HG03095 (cell line): ENCODE data around the gene ZNF519.
"Not testable (repeated sequence)": the region's sequence is repeated elsewhere in the genome, so short reads cannot be mapped to it uniquely, and the experiment has no call there.

Experiments used
- ATAC-seq: cut with Tn5 transposase; IDR thresholded peaks from one replicate; pipeline ENCODE4 v1.9.1; 2021; ENCODE audit warnings: moderate library complexity; ENCODE audit not compliant: unreplicated experiment

ZNF519 gene

GRCh38 chr18:14132271-14132700 is at the start of gene ZNF519:
TSS of gene ZNF519 (minus strand) at chr18:14132435. CDS start at chr18:14132277, 158 bp downstream.
- peak; percentile 100 for ATAC-seq

GRCh38 chr18:14179306-14179705 is 47.1 kb upstream of the ZNF519 start:
- no peak for ATAC-seq

- peak; percentile 93 for ATAC-seq
These were observed 46.3 kb upstream of the ZNF519 start for GRCh38 chr18:14178321-14179196.

- not testable (repeated sequence) for ATAC-seq
These were observed 45.5 kb upstream of the ZNF519 start for GRCh38 chr18:14177540-14178320.

GRCh38 chr18:14175404-14175803 is 43.2 kb upstream of the ZNF519 start:
- not testable (repeated sequence) for ATAC-seq

- ATAC-seq: no peak
These were observed 42.5 kb upstream of the ZNF519 start for GRCh38 chr18:14174706-14175085.

- ATAC-seq: not testable (repeated sequence)
These were observed 41.9 kb upstream of the ZNF519 start for GRCh38 chr18:14174002-14174705.

- ATAC-seq: not testable (repeated sequence)
These were observed 41.1 kb upstream of the ZNF519 start for GRCh38 chr18:14173116-14173951.

GRCh38 chr18:14172142-14173115 is 40.2 kb upstream of the ZNF519 start:
- not testable (repeated sequence) for ATAC-seq

GRCh38 chr18:14171301-14172141 is 39.3 kb upstream of the ZNF519 start:
- ATAC-seq: not testable (repeated sequence)

- ATAC-seq: not testable (repeated sequence)
These were observed 38.3 kb upstream of the ZNF519 start for GRCh38 chr18:14170367-14171036.

- not testable (repeated sequence) for ATAC-seq
These were observed 30.7 kb upstream of the ZNF519 start for GRCh38 chr18:14162915-14163314.

- ATAC-seq: not testable (repeated sequence)
These were observed 19.4 kb upstream of the ZNF519 start for GRCh38 chr18:14151564-14152113.

- ATAC-seq: not testable (repeated sequence)
These were observed 18.5 kb upstream of the ZNF519 start for GRCh38 chr18:14150766-14151165.

- ATAC-seq: not testable (repeated sequence)
These were observed 17.7 kb upstream of the ZNF519 start for GRCh38 chr18:14149916-14150420.

- not testable (repeated sequence) for ATAC-seq
These were observed 17.1 kb upstream of the ZNF519 start for GRCh38 chr18:14149121-14149850.
